Loucy (cell line): ENCODE data around the gene SNX27.

ENCODE experiments used
- H2AFZ ChIP-seq: fragments of 200-600 bp; sonication (generic); 2 replicates; pipeline ENCODE4 v1.6.0; 2016; ENCODE audit warnings: antibody characterized with exemption, mild to moderate bottlenecking, low read length, moderate library complexity
- H3F3A ChIP-seq: fragments of 200-600 bp; 2 replicates; pipeline ENCODE4 v1.6.0; 2016; ENCODE audit warnings: antibody characterized with exemption, low read depth, mild to moderate bottlenecking
- H3K27me3 ChIP-seq: fragments of 200-600 bp; sonication (generic); 2 replicates; pipeline ENCODE4 v1.6.1; 2014; ENCODE audit warnings: low read length, mild to moderate bottlenecking; ENCODE audit not compliant: insufficient read depth, poor library complexity, severe bottlenecking
- H3K36me3 ChIP-seq: fragments of 200-600 bp; sonication (generic); 2 replicates; pipeline ENCODE4 v1.6.1; 2016; ENCODE audit warnings: low read length; ENCODE audit not compliant: insufficient read depth
- H3K4me1 ChIP-seq: fragments of 200-600 bp; sonication (generic); 2 replicates; pipeline ENCODE4 v1.5.1; 2014; ENCODE audit warnings: low read length, mild to moderate bottlenecking; ENCODE audit not compliant: insufficient read depth, poor library complexity, severe bottlenecking
- H3K4me2 ChIP-seq: fragments of 200-600 bp; sonication (generic); 2 replicates; pipeline ENCODE4 v1.6.0; 2014; ENCODE audit warnings: antibody characterized with exemption, low read length, low read depth, mild to moderate bottlenecking; ENCODE audit not compliant: poor library complexity, severe bottlenecking
- H3K4me3 ChIP-seq: fragments of 200-600 bp; sonication (generic); 2 replicates; pipeline ENCODE4 v1.5.1; 2014; ENCODE audit warnings: low read length, mild to moderate bottlenecking, mixed read lengths; ENCODE audit not compliant: poor library complexity, severe bottlenecking
- H3K79me2 ChIP-seq: fragments of 200-600 bp; sonication (generic); 2 replicates; pipeline ENCODE4 v1.6.1; 2014; ENCODE audit warnings: low read length; ENCODE audit not compliant: insufficient read depth
- H3K9ac ChIP-seq: fragments of 200-600 bp; sonication (generic); 2 replicates; pipeline ENCODE4 v1.6.0; 2014; ENCODE audit warnings: mild to moderate bottlenecking, low read depth, low read length, moderate library complexity; ENCODE audit not compliant: poor library complexity, severe bottlenecking
- H3K9me2 ChIP-seq: fragments of 200-600 bp; sonication (generic); replicated peaks from 2 replicates; pipeline ENCODE4 v1.6.1; 2016; ENCODE audit warnings: low read depth, low read length, mixed read lengths
- H3K9me3 ChIP-seq: fragments of 200-600 bp; sonication (generic); 2 replicates; pipeline ENCODE4 v1.6.1; 2014; ENCODE audit warnings: mild to moderate bottlenecking, antibody characterized with exemption, low read length, low read depth; ENCODE audit not compliant: insufficient read depth
- H4K20me1 ChIP-seq: fragments of 200-600 bp; sonication (generic); 2 replicates; pipeline ENCODE4 v1.6.0; 2014; ENCODE audit warnings: antibody characterized with exemption, low read length, mild to moderate bottlenecking; ENCODE audit not compliant: insufficient read depth, poor library complexity, severe bottlenecking
- EZH2phosphoT487 ChIP-seq: fragments of 200-600 bp; IDR thresholded peaks from 2 replicates; pipeline ENCODE4 v1.6.1; 2018; ENCODE audit warnings: antibody characterized with exemption, mild to moderate bottlenecking, moderate library complexity, borderline replicate concordance
- TF ChIP-seq, protein P1 (sequence below): fragments of 200-600 bp; sonication (generic); conservative IDR thresholded peaks from 2 replicates; pipeline ENCODE4 v1.5.1; 2014; ENCODE audit warnings: mild to moderate bottlenecking, antibody characterized with exemption, low read length

SNX27 gene

GRCh38 chr1:151705146-151705545 is 93.3 kb downstream of the SNX27 start:
- H3K9ac ChIP-seq: no peak overlapping the region
- H3K4me1 ChIP-seq: peaks cover 37% of the 10 kb centered on the region
- H3K9me3 ChIP-seq: no peaks in the 10 kb centered on the region
- no peak overlapping the region for H3K4me3 ChIP-seq
- H3K9me2 ChIP-seq: no peaks in the 10 kb centered on the region
- no peaks in the 10 kb centered on the region for H3K79me2 ChIP-seq
- no peak overlapping the region for H2AFZ ChIP-seq
- H4K20me1 ChIP-seq: no peaks in the 10 kb centered on the region
- no peak for TF ChIP-seq EZH2phosphoT487
- TF ChIP-seq, protein P1, sequence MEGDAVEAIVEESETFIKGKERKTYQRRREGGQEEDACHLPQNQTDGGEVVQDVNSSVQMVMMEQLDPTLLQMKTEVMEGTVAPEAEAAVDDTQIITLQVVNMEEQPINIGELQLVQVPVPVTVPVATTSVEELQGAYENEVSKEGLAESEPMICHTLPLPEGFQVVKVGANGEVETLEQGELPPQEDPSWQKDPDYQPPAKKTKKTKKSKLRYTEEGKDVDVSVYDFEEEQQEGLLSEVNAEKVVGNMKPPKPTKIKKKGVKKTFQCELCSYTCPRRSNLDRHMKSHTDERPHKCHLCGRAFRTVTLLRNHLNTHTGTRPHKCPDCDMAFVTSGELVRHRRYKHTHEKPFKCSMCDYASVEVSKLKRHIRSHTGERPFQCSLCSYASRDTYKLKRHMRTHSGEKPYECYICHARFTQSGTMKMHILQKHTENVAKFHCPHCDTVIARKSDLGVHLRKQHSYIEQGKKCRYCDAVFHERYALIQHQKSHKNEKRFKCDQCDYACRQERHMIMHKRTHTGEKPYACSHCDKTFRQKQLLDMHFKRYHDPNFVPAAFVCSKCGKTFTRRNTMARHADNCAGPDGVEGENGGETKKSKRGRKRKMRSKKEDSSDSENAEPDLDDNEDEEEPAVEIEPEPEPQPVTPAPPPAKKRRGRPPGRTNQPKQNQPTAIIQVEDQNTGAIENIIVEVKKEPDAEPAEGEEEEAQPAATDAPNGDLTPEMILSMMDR: no peak
- no peaks in the 10 kb centered on the region for H3F3A ChIP-seq
- no peaks in the 10 kb centered on the region for H3K27me3 ChIP-seq
- H3K36me3 ChIP-seq: no peaks in the 10 kb centered on the region; the same call in 1 of the 2 replicates
- H3K4me2 ChIP-seq: no peak overlapping the region

DNA sequence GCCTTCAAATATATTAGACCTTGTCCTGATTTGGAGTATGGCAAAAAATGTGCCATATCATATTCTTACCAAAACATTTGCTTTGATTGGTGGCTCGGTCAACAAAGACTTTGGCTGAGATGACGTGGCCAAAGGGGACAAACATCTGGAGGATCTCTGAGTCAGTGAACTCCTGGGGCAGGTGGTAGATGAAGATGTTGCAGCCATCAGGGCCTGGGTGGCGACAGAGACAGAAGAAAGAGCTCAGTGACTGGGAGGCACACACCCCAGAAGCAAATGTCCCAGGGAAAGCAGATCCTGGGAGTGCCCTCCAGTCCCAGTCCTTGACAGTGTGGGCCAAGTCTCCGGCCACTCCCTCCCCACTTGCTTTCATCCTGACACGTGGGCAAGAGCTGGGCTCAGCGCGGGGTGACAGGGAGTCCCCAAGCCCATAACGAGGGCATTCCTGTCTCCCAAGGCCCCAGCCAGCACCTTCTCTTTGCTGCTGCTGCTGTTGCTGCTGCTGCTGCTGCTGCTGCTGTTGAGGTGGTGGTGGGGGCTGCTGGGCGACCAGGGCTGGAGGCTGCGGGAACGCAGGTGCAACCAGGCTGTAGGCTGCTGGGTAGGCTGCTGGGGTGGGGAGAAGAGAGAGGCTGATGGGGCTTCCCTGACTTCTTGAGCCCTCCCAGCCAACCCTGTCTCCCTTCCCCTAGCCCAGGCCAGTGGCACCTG is 94.1 kb downstream of the SNX27 start:
- Histone ChIP-seq H3K4me2 (no peak overlapping the region), H3K9me3 (no peaks in the 10 kb centered on the region), H3K36me3 (no peaks in the 10 kb centered on the region), H3K9me2 (no peaks in the 10 kb centered on the region), H3K79me2 (no peaks in the 10 kb centered on the region), H3K27me3 (no peaks in the 10 kb centered on the region), H3K4me1 (peaks cover 37% of the 10 kb centered on the region), H3F3A (no peaks in the 10 kb centered on the region), H3K4me3 (no peak overlapping the region), H2AFZ (no peak overlapping the region), H3K9ac (no peak overlapping the region), H4K20me1 (no peaks in the 10 kb centered on the region)
- TF ChIP-seq EZH2phosphoT487: no peak
- TF ChIP-seq, protein P1: no peak

DNA sequence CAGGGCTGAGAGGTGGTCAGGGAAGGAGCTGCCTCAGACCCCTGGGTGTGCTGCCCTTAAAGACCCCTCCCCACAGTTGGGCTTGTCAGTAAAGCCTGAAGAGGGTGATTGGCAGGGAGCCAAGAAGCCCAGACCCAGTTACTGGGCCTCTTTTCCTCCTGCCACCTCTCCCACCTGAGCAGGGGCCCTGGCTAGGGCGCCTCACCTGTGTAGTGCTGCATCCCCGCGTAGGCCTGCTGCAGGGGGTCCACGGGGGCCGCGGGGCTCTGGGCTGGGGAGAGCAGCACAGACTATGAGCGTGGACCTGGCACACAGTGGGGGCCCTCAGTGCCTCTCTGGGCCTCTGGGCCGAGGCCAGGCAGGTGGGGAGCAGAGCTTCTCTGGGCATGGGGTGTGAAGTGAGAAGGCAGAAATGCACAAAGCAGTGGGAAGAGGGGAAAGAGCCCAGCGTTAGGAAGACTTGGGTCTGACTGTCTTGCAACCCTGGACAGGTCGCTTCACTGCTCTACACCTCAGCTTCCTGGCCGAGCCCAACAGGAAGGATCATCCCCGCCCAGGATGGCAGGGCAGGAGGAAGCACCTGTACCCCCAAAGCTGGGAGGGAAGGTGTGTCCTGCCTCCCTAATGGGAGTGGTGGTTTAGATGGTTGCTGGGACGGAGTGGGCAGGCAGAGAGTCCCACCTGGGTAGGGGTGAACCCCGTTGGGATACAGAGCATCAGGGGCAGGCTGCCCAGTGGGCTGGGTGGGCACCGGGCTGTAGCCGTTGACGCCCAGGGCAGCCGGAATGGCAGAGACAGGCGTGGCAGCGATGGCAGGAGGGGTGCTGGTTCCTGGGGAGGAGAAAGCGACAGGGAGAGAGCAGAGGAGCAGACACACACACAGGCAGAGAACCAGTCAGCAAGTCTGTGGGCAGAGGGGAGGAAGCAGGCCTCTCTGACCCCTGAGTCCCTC is 94.9 kb downstream of the SNX27 start:
- Histone ChIP-seq H3K9me2 (no peaks in the 10 kb centered on the region), H3K79me2 (no peaks in the 10 kb centered on the region), H3K27me3 (no peaks in the 10 kb centered on the region), H3K9me3 (no peaks in the 10 kb centered on the region), H3K4me1 (peaks cover 37% of the 10 kb centered on the region), H3K9ac (no peak overlapping the region), H3K36me3 (no peaks in the 10 kb centered on the region), H3K4me2 (no peak overlapping the region), H3K4me3 (no peak overlapping the region), H4K20me1 (no peaks in the 10 kb centered on the region), H3F3A (no peaks in the 10 kb centered on the region), H2AFZ (no peak overlapping the region)
- TF ChIP-seq, protein P1: no peak
- TF ChIP-seq EZH2phosphoT487: no peak
